Measurements from ENCODE around the gene UBR1.
"Not testable (repeated sequence)": the region's sequence is repeated elsewhere in the genome, so short reads cannot be mapped to it uniquely, and the experiment has no call there.

The UBR1 gene

DNA sequence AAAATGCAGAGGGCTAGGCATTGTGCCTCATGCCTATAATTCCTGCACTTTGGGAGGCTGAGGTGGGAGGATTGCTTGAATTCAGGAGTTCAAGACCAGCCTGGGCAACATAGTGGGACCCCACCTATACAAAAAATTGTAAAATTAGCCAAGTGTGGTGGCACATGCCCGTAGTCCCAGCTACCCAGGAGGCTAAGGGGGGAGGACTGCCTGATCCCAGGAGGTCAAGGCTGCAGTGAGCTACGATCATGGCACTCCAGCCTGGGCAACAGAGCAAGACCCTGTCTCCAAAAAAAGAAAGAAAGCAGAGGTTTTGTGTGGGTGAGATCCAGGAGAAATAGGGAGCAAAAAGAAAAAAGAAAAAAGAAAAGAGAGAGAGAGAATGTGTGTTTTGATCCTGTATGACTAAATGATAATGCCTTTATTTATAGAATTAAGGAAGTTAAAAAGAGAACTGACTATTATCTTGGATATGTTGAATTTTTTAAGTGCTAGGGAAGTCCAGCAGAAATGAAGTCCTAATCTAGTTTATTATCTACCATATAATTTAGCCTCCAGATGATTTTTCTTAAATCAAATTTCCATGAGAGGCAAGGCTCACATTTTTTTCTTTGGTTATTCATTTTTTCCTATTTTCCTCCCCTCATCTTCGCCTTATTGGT lies 190.1 kb downstream of the UBR1 start:
- FAIRE-seq (no peak), DNase-seq (ENCODE audit: low spot score) (no peak)

DNA sequence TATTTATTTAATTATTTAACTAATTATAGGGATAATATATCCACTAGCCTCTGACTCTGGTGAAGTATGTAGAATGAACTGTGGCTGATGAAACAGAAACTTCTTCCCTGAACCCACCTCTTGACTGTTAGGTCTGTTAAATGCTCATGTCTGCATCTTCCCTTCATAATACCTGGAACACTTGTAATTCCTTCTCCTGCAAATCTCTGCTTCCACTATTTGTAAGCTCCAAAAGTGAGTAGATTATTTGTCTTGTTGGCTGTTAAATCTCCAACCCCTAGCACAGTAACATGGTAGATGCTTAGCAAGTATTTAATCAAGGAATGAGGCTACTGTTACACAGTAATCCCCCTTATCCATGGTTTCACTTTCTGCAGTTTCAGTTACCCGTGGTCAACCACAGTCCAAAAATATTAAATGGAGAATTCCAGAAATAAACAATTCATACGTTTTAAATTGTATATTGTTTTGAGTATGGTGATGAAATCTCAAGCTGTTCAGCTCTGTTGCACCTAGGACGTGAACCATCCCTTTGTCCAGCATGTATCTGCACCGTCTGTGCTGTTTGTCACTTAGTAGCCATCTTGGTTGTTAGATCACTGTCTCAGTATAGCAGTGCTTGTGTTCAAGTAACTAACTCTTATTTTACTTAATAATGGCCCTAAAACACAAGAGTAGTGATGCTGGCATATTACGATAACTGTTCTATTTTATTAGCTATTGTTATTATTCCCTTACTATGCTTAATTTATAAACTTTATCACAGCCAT lies 190.9 kb downstream of the UBR1 start:
- FAIRE-seq = peak; percentile 9
- no peak for DNase-seq (ENCODE audit: low spot score)

DNA sequence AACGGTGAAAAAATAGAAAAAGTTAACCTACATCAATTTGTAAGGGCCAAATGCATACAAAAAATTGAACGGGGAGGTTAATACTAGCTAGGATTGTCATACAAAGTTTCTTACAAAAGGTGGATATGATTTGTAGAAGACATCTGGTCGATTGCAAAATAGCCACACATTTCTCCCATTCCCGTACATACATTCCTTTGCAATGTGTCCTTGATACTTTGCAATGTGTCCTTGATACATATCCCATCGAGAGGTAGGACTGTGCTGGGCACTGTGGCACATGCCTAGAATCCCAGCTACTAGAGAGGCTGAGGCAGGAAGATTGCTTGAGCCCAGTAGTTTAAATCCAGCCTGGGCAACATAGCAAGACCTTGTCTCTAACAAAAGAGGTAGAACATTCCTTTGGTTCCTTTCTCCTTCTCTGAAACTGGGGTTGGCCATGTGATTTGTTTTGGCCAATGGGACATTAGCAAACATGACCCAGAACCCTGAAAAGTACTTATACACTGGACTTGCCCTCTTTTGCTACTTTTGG lies 194.7 kb downstream of the UBR1 start:
- FAIRE-seq (no peak), DNase-seq (ENCODE audit: low spot score) (no peak)

DNA sequence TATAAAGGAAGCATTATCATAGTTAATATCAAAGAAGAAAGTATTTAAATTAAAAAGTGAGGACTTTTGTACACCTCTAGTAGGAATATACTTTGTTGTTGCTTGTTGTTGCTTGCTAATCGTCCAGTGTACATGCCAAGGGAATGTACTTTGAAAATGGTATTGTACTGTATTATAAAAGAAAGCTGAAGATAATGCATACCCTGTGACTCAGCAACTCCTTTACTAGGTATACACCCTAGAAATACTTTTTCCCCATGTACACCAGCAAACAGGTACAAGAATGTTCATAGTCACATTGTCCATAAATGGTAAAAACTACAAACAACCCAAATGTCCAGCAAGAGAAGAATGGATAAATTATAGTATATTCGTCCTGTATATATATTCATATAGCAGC lies 197.3 kb downstream of the UBR1 start:
- DNase-seq (ENCODE audit: low spot score) (no peak), FAIRE-seq (no peak)

DNA sequence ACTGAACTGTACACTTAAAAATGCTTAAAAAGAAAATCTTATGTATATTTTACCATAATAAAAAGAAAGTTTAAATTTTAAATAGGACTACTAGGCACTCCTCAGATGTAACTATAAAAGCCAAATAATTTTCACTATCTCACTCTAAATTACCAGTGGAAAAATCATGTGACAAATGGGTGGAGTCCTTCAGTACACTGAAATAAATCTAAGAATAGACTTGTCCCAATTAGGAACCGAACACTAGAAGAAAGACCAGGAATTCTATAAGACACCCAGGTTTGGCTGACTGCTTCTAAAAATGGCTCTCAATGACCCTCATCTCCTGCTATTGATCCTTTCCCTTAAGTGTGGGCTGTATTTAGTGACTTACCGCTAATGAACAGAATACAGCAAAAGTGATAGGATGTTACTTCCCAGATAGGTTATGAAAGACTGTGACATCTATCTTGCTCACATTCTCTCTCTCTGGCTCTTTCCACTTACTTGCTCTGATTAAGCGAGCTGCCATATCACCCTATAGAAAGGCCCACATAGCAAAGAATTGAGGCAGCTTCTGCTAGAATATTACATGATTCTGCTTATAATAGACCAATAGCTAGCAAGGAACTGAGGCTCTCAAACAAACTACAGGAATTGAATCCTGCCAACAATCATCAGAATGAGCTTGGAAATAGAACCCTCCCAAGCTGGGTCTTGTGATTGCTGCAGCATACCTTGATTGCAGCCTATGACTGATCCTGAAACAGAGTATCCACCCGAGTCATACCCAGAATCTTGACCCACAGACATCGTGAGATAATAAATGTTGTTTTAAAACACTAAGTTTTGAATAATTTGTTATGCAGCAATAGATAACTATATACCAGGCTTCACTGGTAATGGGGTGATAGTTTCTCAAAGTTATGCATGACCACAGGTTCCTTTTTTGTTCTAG lies 202.2 kb downstream of the UBR1 start:
- no peak for FAIRE-seq
- DNase-seq (ENCODE audit: low spot score) = no peak

DNA sequence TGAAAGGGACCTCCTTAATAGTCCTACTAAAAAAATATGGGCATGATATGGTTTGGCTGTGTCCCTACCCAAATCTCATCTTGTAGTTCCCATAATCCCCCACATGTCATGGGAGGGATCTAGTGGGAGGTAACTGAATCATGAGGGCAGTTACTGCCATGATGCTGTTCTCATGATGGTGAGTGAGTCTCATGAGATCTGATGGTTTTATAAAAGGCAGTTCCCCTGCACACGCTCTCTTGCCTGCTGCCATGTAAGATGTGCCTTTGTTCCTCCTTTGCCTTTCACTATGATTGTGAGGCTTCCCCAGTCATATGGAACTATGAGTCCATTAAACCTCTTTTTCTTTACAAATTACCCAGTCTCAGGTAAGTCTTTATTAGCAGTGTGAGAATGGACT lies 211.9 kb downstream of the UBR1 start:
- not testable (repeated sequence) for DNase-seq (ENCODE audit: low spot score); FAIRE-seq

Data from urothelium cell line (cell line).